WTC11 (cell line): ENCODE data around the gene DMD.

Source experiments
- CREM ChIP-seq: sonication (generic); formaldehyde crosslinking; IDR thresholded peaks from 2 replicates; pipeline ENCODE4 v1.8.1; 2022; ENCODE audit warnings: mild to moderate bottlenecking, missing genetic modification reagents, moderate library complexity
- ELF4 ChIP-seq: sonication (generic); formaldehyde crosslinking; IDR thresholded peaks from 2 replicates; pipeline ENCODE4 v1.8.1; 2022; ENCODE audit warnings: low read depth, mild to moderate bottlenecking, moderate library complexity, missing genetic modification reagents
- FOXJ3 ChIP-seq: sonication (generic); formaldehyde crosslinking; IDR thresholded peaks from 2 replicates; pipeline ENCODE4 v1.9.0; 2021; ENCODE audit warnings: missing genetic modification reagents, mild to moderate bottlenecking, borderline replicate concordance
- NFE2L1 ChIP-seq: sonication (generic); formaldehyde crosslinking; IDR thresholded peaks from 2 replicates; pipeline ENCODE4 v1.8.1; 2023; ENCODE audit warnings: missing genetic modification reagents
- NR1H2 ChIP-seq: sonication (generic); formaldehyde crosslinking; IDR thresholded peaks from 2 replicates; pipeline ENCODE4 v1.9.0; 2021; ENCODE audit warnings: mild to moderate bottlenecking, moderate library complexity, missing genetic modification reagents
- NR2C2 ChIP-seq: sonication (generic); formaldehyde crosslinking; IDR thresholded peaks from 2 replicates; pipeline ENCODE4 v1.8.0; 2022; ENCODE audit warnings: mild to moderate bottlenecking, missing genetic modification reagents
- SP1 ChIP-seq: sonication (generic); formaldehyde crosslinking; conservative IDR thresholded peaks from 2 replicates; pipeline ENCODE4 v1.8.1; 2022; ENCODE audit warnings: missing genetic modification reagents
- ZNF416 ChIP-seq: fragments of 250-450 bp; sonication (Bioruptor Pico); IDR thresholded peaks from 2 replicates; pipeline ENCODE4 v1.9.0; 2021; ENCODE audit warnings: mild to moderate bottlenecking, inconsistent platforms
- ZNF423 ChIP-seq: fragments of 250-450 bp; sonication (Bioruptor Pico); IDR thresholded peaks from 2 replicates; pipeline ENCODE4 v2.1.2; 2022; ENCODE audit warnings: mild to moderate bottlenecking, moderate library complexity
- TF ChIP-seq, protein P1 (sequence below): sonication (generic); formaldehyde crosslinking; IDR thresholded peaks from 2 replicates; pipeline ENCODE4 v1.8.1; 2022; ENCODE audit warnings: mild to moderate bottlenecking, missing genetic modification reagents, moderate library complexity, borderline replicate concordance
- TF ChIP-seq, protein P2 (sequence below): sonication (generic); formaldehyde crosslinking; IDR thresholded peaks from 2 replicates; pipeline ENCODE4 v1.8.1; 2022; ENCODE audit warnings: low read depth, missing genetic modification reagents, borderline replicate concordance
- TF ChIP-seq, protein P3 (sequence below): fragments of 200-600 bp; IDR thresholded peaks from 2 replicates; pipeline ENCODE4 v1.8.0; 2022; ENCODE audit warnings: antibody characterized with exemption
- TF ChIP-seq, protein P4 (sequence below): sonication (generic); formaldehyde crosslinking; IDR thresholded peaks from 2 replicates; pipeline ENCODE4 v1.8.1; 2022; ENCODE audit warnings: missing genetic modification reagents, borderline replicate concordance

DNA sequence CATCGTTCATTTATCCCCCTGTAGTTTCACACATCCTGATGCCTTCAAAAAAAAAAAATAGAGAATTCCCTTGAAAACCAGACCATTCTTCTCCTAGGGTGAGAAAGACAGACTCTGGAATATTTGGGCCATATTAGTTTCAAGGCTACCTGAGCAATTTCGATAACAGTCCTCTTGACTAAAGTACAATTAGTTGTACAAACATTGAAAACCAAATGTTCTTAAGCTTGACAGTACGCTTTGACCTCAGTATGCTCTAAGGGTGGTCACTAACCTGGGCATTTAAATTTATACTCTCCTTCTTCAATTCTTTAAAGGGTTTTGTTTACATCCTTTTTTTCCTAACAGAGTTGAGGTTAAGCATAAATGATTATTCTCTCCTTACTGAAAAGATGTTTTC lies 1774.9 kb downstream of the DMD start:
- TF ChIP-seq, protein P1, sequence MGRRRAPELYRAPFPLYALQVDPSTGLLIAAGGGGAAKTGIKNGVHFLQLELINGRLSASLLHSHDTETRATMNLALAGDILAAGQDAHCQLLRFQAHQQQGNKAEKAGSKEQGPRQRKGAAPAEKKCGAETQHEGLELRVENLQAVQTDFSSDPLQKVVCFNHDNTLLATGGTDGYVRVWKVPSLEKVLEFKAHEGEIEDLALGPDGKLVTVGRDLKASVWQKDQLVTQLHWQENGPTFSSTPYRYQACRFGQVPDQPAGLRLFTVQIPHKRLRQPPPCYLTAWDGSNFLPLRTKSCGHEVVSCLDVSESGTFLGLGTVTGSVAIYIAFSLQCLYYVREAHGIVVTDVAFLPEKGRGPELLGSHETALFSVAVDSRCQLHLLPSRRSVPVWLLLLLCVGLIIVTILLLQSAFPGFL (CRISPR knock-in tag) = no peak
- TF ChIP-seq NR1H2 (CRISPR knock-in tag) (no peak), CREM (no peak), ZNF416 (CRISPR knock-in tag) (no peak), NR2C2 (CRISPR knock-in tag) (no peak), ZNF423 (CRISPR knock-in tag) (no peak), FOXJ3 (CRISPR knock-in tag) (no peak), SP1 (CRISPR knock-in tag) (no peak), ELF4 (CRISPR knock-in tag) (no peak), NFE2L1 (no peak)
- TF ChIP-seq, protein P2, sequence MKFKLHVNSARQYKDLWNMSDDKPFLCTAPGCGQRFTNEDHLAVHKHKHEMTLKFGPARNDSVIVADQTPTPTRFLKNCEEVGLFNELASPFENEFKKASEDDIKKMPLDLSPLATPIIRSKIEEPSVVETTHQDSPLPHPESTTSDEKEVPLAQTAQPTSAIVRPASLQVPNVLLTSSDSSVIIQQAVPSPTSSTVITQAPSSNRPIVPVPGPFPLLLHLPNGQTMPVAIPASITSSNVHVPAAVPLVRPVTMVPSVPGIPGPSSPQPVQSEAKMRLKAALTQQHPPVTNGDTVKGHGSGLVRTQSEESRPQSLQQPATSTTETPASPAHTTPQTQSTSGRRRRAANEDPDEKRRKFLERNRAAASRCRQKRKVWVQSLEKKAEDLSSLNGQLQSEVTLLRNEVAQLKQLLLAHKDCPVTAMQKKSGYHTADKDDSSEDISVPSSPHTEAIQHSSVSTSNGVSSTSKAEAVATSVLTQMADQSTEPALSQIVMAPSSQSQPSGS (CRISPR knock-in tag) = no peak
- TF ChIP-seq, protein P3, sequence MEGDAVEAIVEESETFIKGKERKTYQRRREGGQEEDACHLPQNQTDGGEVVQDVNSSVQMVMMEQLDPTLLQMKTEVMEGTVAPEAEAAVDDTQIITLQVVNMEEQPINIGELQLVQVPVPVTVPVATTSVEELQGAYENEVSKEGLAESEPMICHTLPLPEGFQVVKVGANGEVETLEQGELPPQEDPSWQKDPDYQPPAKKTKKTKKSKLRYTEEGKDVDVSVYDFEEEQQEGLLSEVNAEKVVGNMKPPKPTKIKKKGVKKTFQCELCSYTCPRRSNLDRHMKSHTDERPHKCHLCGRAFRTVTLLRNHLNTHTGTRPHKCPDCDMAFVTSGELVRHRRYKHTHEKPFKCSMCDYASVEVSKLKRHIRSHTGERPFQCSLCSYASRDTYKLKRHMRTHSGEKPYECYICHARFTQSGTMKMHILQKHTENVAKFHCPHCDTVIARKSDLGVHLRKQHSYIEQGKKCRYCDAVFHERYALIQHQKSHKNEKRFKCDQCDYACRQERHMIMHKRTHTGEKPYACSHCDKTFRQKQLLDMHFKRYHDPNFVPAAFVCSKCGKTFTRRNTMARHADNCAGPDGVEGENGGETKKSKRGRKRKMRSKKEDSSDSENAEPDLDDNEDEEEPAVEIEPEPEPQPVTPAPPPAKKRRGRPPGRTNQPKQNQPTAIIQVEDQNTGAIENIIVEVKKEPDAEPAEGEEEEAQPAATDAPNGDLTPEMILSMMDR = no peak
- TF ChIP-seq, protein P4, sequence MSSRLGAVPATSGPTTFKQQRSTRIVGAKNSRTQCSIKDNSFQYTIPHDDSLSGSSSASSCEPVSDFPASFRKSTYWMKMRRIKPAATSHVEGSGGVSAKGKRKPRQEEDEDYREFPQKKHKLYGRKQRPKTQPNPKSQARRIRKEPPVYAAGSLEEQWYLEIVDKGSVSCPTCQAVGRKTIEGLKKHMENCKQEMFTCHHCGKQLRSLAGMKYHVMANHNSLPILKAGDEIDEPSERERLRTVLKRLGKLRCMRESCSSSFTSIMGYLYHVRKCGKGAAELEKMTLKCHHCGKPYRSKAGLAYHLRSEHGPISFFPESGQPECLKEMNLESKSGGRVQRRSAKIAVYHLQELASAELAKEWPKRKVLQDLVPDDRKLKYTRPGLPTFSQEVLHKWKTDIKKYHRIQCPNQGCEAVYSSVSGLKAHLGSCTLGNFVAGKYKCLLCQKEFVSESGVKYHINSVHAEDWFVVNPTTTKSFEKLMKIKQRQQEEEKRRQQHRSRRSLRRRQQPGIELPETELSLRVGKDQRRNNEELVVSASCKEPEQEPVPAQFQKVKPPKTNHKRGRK (CRISPR knock-in tag) = no peak
